Fibroblast of skin of left quadriceps (primary cell): ENCODE measurements around the gene SSBP1.

Source experiments
- DNase-seq, 2 experiments: peaks; one replicate each; pipeline ENCODE4 v3.0.0-alpha.2; 2013; ENCODE audit warnings: low read depth in 2 of 2

SSBP1 gene

GRCh38 chr7:141709318-141709717, 28.8 kb upstream of the SSBP1 start:
- DNase-seq, result no peak

- no peak for DNase-seq
Measured at GRCh38 chr7:141709749-141710148, 28.4 kb upstream of the SSBP1 start.

GRCh38 chr7:141710301-141710700, 27.9 kb upstream of the SSBP1 start:
- no peak for DNase-seq

- no peak for DNase-seq
Measured at GRCh38 chr7:141712603-141713255, 25.4 kb upstream of the SSBP1 start.

GRCh38 chr7:141713890-141714289, 24.3 kb upstream of the SSBP1 start:
- no peak for DNase-seq

- no peak for DNase-seq
Measured at GRCh38 chr7:141714571-141714970, 23.6 kb upstream of the SSBP1 start.

- no peak for DNase-seq
Measured at GRCh38 chr7:141715018-141715417, 23.1 kb upstream of the SSBP1 start.

GRCh38 chr7:141715794-141716689, 22.1 kb upstream of the SSBP1 start:
- no peak for DNase-seq

- no peak for DNase-seq
Measured at GRCh38 chr7:141717450-141717849, 20.7 kb upstream of the SSBP1 start.

GRCh38 chr7:141722529-141722928, 15.6 kb upstream of the SSBP1 start:
- DNase-seq, result no peak

- DNase-seq, result no peak
Measured at GRCh38 chr7:141729020-141729419, 9.1 kb upstream of the SSBP1 start.

GRCh38 chr7:141731476-141732149, 6.5 kb upstream of the SSBP1 start:
- DNase-seq, result no peak

- DNase-seq, result no peak
Measured at GRCh38 chr7:141737118-141737835, 881 bp upstream of the SSBP1 start.

GRCh38 chr7:141738592-141739013, 445 bp downstream of the SSBP1 start:
- DNase-seq, result no peak

- no peak for DNase-seq
Measured at GRCh38 chr7:141739250-141739649, 1.1 kb downstream of the SSBP1 start.

GRCh38 chr7:141742229-141742628, 4.1 kb downstream of the SSBP1 start:
- no peak for DNase-seq

- no peak for DNase-seq
Measured at GRCh38 chr7:141744131-141744530, 6.0 kb downstream of the SSBP1 start.

- no peak for DNase-seq
Measured at GRCh38 chr7:141748396-141748795, 10.2 kb downstream of the SSBP1 start.

GRCh38 chr7:141751904-141752303, 13.7 kb downstream of the SSBP1 start:
- peak in 1 of 2 experiments; percentile 2 for DNase-seq

- DNase-seq, result no peak
Measured at GRCh38 chr7:141752634-141753033, 14.5 kb downstream of the SSBP1 start.

- DNase-seq, result no peak
Measured at GRCh38 chr7:141754939-141755338, 16.8 kb downstream of the SSBP1 start.

GRCh38 chr7:141763797-141764196, 25.6 kb downstream of the SSBP1 start, which contains the start of gene TAS2R3:
TSS of gene TAS2R3 (plus strand) at chr7:141764097. CDS start at chr7:141764159, 62 bp downstream.
- DNase-seq, result no peak
